Naive thymus-derived CD4-positive, alpha-beta T cell (primary cell): Measurements from ENCODE around the gene PAQR7. TPM values are rescaled to one million over a fixed set of nuclear protein-coding genes. Genes with fewer than 3 reads are reported as not detected.

Source experiments
- ATAC-seq: fragments of 150-1000 bp; cut with Tn5 transposase; 2 replicates; pipeline ENCODE4 v1.10.0; 2021; ENCODE audit warnings: mild to moderate bottlenecking, moderate library complexity
- CTCF ChIA-PET: fragments of 350-600 bp; sonication (Branson Sonifier 250); formaldehyde crosslinking; loops from one replicate; lab custom pipeline; 2021; ENCODE audit warnings: antibody characterized with exemption; lab: Charles Lee
- POLR2A ChIA-PET: fragments of 350-600 bp; sonication (Branson Sonifier 250); formaldehyde crosslinking; loops from one replicate; lab custom pipeline; 2021; ENCODE audit warnings: antibody characterized with exemption, inconsistent platforms; lab: Charles Lee
- DNase-seq, 9 donors: peaks; one replicate each; pipeline versions ENCODE4 v3.0.0 to v3.0.0-alpha.2; 2020 to 2022; ENCODE audit warnings: mixed read lengths in 1 of 9
- H3K27ac ChIP-seq: one replicate; pipeline ENCODE4 v1.7.0; 2013; ENCODE audit warnings: mild to moderate bottlenecking, low read depth, low read length, moderate library complexity
- H3K27me3 ChIP-seq, 2 donors: one replicate each; pipeline ENCODE4 v1.7.0; 2013; ENCODE audit warnings: low read length in 2 of 2, mild to moderate bottlenecking in 2 of 2, moderate library complexity in 2 of 2; ENCODE audit not compliant: control insufficient read depth in 2 of 2, insufficient read depth in 2 of 2
- H3K36me3 ChIP-seq, 3 experiments: 1 replicate in 2 of 3; 2 replicates in 1 of 3; pipeline ENCODE4 v1.7.0; 2013; ENCODE audit warnings: low read length in 3 of 3, mild to moderate bottlenecking in 3 of 3, moderate library complexity in 1 of 3; ENCODE audit not compliant: insufficient read depth in 3 of 3, control insufficient read depth in 2 of 3
- H3K4me1 ChIP-seq, 2 donors: one replicate each; pipeline ENCODE4 v1.7.0; 2013; ENCODE audit warnings: low read length in 2 of 2, mild to moderate bottlenecking in 2 of 2, moderate library complexity in 1 of 2; ENCODE audit not compliant: control insufficient read depth in 2 of 2, insufficient read depth in 2 of 2
- H3K4me3 ChIP-seq: 2 replicates; pipeline ENCODE4 v1.7.0; 2013; ENCODE audit warnings: mild to moderate bottlenecking, low read length
- H3K9me3 ChIP-seq, 3 experiments: 1 replicate in 2 of 3; 2 replicates in 1 of 3; pipeline ENCODE4 v1.7.0; 2013; ENCODE audit warnings: low read length in 3 of 3; ENCODE audit not compliant: control insufficient read depth in 2 of 3
- H3K27ac Mint-ChIP-seq, 9 donors: one replicate each; pipeline ENCODE4 v1.8.0; 2020 to 2022; ENCODE audit warnings: mixed read lengths in 9 of 9, mild to moderate bottlenecking in 8 of 9, moderate library complexity in 5 of 9, inconsistent platforms in 2 of 9
- H3K27me3 Mint-ChIP-seq, 5 donors: one replicate each; pipeline ENCODE4 v1.8.0; 2021 to 2022; ENCODE audit warnings: mixed read lengths in 5 of 5, mild to moderate bottlenecking in 1 of 5
- H3K36me3 Mint-ChIP-seq, 5 donors: one replicate each; pipeline ENCODE4 v1.8.0; 2020 to 2022; ENCODE audit warnings: mixed read lengths in 5 of 5, mild to moderate bottlenecking in 3 of 5, inconsistent platforms in 1 of 5
- H3K4me1 Mint-ChIP-seq, 7 donors: one replicate each; pipeline ENCODE4 v1.8.0; 2020 to 2022; ENCODE audit warnings: mixed read lengths in 7 of 7, mild to moderate bottlenecking in 3 of 7, inconsistent platforms in 1 of 7
- H3K4me3 Mint-ChIP-seq, 10 donors: one replicate each; pipeline ENCODE4 v1.8.0; 2020 to 2022; ENCODE audit warnings: mild to moderate bottlenecking in 10 of 10, mixed read lengths in 10 of 10, moderate library complexity in 6 of 10, inconsistent platforms in 2 of 10
- H3K9me3 Mint-ChIP-seq, 11 donors: one replicate each; pipeline ENCODE4 v1.8.0; 2020 to 2022; ENCODE audit warnings: mixed read lengths in 11 of 11, mild to moderate bottlenecking in 4 of 11, inconsistent platforms in 1 of 11, moderate library complexity in 1 of 11
- intact Hi-C, 2 donors: fragments of 100-400 bp; cut with micrococcal nuclease; formaldehyde crosslinking; loops; one replicate each; pipeline ENCODE4 v1.15.1; 2023
- polyA plus RNA-seq, 2 donors: library from polyadenylated mRNA; unstranded; fragments of 300-500 nt; fragmentation: Illumina TruSeq; gene quantifications; one replicate each; pipeline ENCODE4 v1.2.3, GENCODE V29; 2021
- total RNA-seq, 6 experiments: library from RNA in 5 of 6; stranded (reverse) in 5 of 6; gene quantifications; 1 replicate in 5 of 6; 2 replicates in 1 of 6; pipeline ENCODE4 v1.2.3 and lab custom pipeline; 2021 to 2026

Gene PAQR7
- total and polyA plus RNA-seq, 7 experiments from 2014 or later, result 0.21 to 6.0 (median 4.0) TPM

DNA sequence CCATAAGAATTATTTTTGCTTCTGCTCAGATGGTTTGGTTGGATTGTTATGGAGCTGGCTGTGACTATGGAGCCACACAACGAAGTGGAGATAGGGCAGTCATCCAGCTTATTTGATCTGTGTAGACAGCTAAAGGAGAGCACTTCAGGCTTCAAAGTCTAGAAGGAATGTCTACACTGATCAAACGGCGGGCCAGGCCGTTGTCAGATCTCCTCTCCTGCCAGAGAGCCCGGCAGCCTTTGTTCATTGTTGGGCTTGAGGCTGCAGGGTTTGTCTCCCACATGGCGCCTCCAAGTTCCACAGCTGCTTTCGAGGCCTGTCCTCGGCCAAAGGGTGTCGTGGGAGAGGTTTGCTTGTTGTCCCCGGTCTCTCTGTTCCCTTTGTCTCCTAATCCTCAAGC is 33.5 kb upstream of the PAQR7 start:
- intact Hi-C loops, result loop anchor here (5.0 kb wide), 4 partner anchors 203 to 563 kb away; partner anchors contain the start of genes DHDDS (in 1 of the 2), HMGN2 (in 1 of the 2) and PDIK1L (in 1 of the 2)
- H3K4me3 Mint-ChIP-seq, result no peak overlapping the region
- H3K36me3 Mint-ChIP-seq, result peaks cover 0 to 10% (median 0%) of the 10 kb centered on the region in 5 donors
- H3K4me1 Mint-ChIP-seq, result peaks cover 11 to 22% (median 16%) of the 10 kb centered on the region in 7 donors
- POLR2A ChIA-PET, result interaction anchor here (0.6 to 6.9 kb wide), 3 partner anchors 13 to 89 kb away, joined by 3 to 51 read pairs (median 4); no protein-coding TSS in a partner anchor
- Histone ChIP-seq H3K36me3 (no peaks in the 10 kb centered on the region), H3K4me3 (no peak overlapping the region), H3K9me3 (no peaks in the 10 kb centered on the region), H3K27ac (no peak overlapping the region), H3K27me3 (no peaks in the 10 kb centered on the region), H3K4me1 (peaks cover 7 to 8% of the 10 kb centered on the region in 2 donors)
- ATAC-seq (no peak), DNase-seq (no peak)
- peak overlapping the region in 5 of 9 donors; percentile 0 to 73 (median 39) for H3K27ac Mint-ChIP-seq
- CTCF ChIA-PET, result interaction anchor here (5.2 kb wide), 1 partner anchor 13 kb away, joined by 43 read pairs; no protein-coding TSS in a partner anchor
- no peaks in the 10 kb centered on the region for H3K9me3 Mint-ChIP-seq
- H3K27me3 Mint-ChIP-seq, result peaks cover 0 to 40% (median 0%) of the 10 kb centered on the region in 5 donors

DNA sequence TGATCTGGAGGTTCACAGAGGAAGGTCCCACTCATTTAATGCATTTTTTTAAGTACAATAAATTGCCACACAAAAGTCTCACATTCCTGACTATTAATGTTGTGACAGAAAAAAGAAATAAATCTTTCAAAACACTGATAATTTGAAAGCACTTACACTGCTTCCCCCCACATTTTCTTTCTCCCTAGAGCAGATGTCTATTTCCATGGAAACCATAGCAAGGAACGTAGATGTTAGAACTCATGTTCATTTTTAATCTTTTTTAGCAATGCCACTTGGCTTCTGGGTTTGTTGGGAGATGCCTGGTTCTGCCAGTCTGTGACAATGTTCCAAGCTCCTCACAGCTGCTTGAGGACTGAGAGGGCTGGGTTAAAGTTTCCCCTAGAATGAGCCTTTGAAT is 32.7 kb upstream of the PAQR7 start:
- no peak overlapping the region for H3K4me3 ChIP-seq
- Mint-ChIP-seq H3K27ac (peak overlapping the region in 6 of 9 donors; percentile 0 to 96 (median 92)), H3K36me3 (peaks cover 0 to 10% (median 0%) of the 10 kb centered on the region in 5 donors), H3K27me3 (peaks cover 0 to 40% (median 0%) of the 10 kb centered on the region in 5 donors), H3K9me3 (no peaks in the 10 kb centered on the region), H3K4me1 (peaks cover 11 to 30% (median 20%) of the 10 kb centered on the region in 7 donors), H3K4me3 (peak overlapping the region in 1 of 10 donors; percentile 34)
- no peaks in the 10 kb centered on the region for H3K9me3 ChIP-seq
- DNase-seq (no peak), ATAC-seq (no peak)
- CTCF ChIA-PET, result interaction anchor here (5.2 kb wide), 1 partner anchor 13 kb away, joined by 43 read pairs; no protein-coding TSS in a partner anchor
- intact Hi-C loops, result loop anchor here (5.0 kb wide), 4 partner anchors 204 to 564 kb away; partner anchors contain the start of genes DHDDS (in 1 of the 2), HMGN2 (in 1 of the 2) and PDIK1L (in 1 of the 2)
- H3K4me1 ChIP-seq, result peaks cover 8 to 11% of the 10 kb centered on the region in 2 donors
- no peak overlapping the region for H3K27ac ChIP-seq
- POLR2A ChIA-PET, result interaction anchor here (0.6 to 6.9 kb wide), 4 partner anchors 9 to 463 kb away, joined by 3 to 51 read pairs (median 9); no protein-coding TSS in a partner anchor
- no peaks in the 10 kb centered on the region for H3K27me3 ChIP-seq
- H3K36me3 ChIP-seq, result no peaks in the 10 kb centered on the region

DNA sequence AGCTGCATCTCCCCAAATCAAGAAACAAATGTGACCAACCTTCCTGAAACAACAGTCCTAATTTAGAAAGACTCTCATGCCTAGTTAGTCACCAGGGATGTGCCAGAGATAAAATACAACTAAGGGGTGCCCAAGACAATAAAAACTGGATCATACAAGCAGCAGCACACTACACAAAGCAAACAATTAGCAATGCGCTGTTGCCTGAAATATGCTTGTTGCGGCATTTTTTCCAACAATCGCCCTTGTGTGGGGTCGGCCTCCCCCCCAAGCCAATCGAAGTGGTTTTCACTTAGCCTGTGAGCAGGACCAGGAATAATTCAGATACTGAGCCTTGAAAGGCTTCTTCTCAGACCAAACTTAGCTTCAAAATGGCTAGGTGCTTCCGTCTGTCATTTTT is 32.1 kb upstream of the PAQR7 start:
- CTCF ChIA-PET, result interaction anchor here (0.8 to 5.2 kb wide), 2 partner anchors 12 to 84 kb away, joined by 3 to 43 read pairs; no protein-coding TSS in a partner anchor
- Histone ChIP-seq H3K27me3 (no peaks in the 10 kb centered on the region), H3K4me3 (no peak overlapping the region), H3K27ac (peak overlapping the region; percentile 79), H3K9me3 (no peaks in the 10 kb centered on the region), H3K4me1 (peaks cover 8 to 11% of the 10 kb centered on the region in 2 donors), H3K36me3 (peaks cover 0 to 2% (median 0%) of the 10 kb centered on the region in 3 experiments)
- H3K27ac Mint-ChIP-seq, result peak overlapping the region; percentile 39 to 97 (median 91)
- H3K9me3 Mint-ChIP-seq, result no peaks in the 10 kb centered on the region
- POLR2A ChIA-PET, result interaction anchor here (1.2 to 13.6 kb wide), 5 partner anchors 9 to 91 kb away, joined by 3 to 226 read pairs (median 14); partner anchors contain the start of gene PAFAH2
- peak overlapping the region; percentile 28 to 98 (median 90) for H3K4me3 Mint-ChIP-seq
- peaks cover 0 to 40% (median 0%) of the 10 kb centered on the region in 5 donors for H3K27me3 Mint-ChIP-seq
- ATAC-seq (no peak), DNase-seq (no peak)
- H3K36me3 Mint-ChIP-seq, result peaks cover 0 to 11% (median 0%) of the 10 kb centered on the region in 5 donors
- intact Hi-C loops, result loop anchor here (5.0 kb wide), 4 partner anchors 205 to 565 kb away; partner anchors contain the start of genes DHDDS (in 1 of the 2), HMGN2 (in 1 of the 2) and PDIK1L (in 1 of the 2)
- H3K4me1 Mint-ChIP-seq, result peaks cover 11 to 30% (median 22%) of the 10 kb centered on the region in 7 donors

DNA sequence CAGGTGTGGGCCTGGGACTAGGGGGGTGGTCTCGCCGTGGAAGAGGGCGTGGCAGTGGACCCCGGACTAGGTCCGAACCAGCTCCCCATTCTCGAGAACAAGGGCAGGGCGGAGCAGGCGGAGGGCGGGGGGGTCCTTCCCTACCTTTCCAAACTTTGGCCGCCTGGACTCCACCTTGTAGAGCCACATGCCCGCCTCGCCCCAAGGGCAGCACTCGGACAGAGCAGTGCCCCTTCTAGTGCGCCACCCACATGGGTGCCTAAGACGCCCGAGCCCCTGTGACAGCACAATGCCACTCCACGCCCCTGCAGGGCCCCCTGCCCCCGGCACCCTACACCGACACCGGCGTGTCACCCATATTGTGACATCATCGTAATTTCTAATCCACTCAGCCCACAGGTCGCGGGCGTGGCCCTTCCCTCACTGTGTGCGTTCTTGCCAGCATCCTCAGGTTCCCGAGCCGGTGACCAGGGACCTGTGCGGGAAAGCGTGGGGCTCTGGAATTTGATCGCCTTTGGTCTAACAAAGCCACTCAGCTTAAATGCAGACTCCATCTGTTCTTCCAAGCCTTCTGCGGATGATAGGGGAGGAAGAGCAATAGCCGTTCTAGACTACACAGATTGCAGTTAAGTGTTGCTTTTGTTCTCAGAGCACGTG is 31.3 kb upstream of the PAQR7 start:
- H3K9me3 ChIP-seq, result no peaks in the 10 kb centered on the region
- H3K9me3 Mint-ChIP-seq, result no peaks in the 10 kb centered on the region
- peaks cover 11 to 31% (median 22%) of the 10 kb centered on the region in 7 donors for H3K4me1 Mint-ChIP-seq
- H3K27ac Mint-ChIP-seq, result peak overlapping the region; percentile 65 to 97 (median 91)
- intact Hi-C loops, result loop anchor here (1.0 to 5.0 kb wide), 8 partner anchors 16 to 567 kb away; partner anchors contain the start of genes AUNIP (in 1 of the 2), DHDDS (in 1 of the 2), HMGN2 (in 1 of the 2) and PDIK1L (in 1 of the 2)
- H3K27me3 ChIP-seq, result no peaks in the 10 kb centered on the region
- DNase-seq (peak in 8 of 9 donors; percentile 37 to 68 (median 50)), ATAC-seq (peak; percentile 25)
- peaks cover 8 to 11% of the 10 kb centered on the region in 2 donors for H3K4me1 ChIP-seq
- H3K4me3 Mint-ChIP-seq, result peak overlapping the region; percentile 86 to 98 (median 90)
- peak overlapping the region; percentile 79 for H3K27ac ChIP-seq
- CTCF ChIA-PET, result interaction anchor here (0.9 to 17.1 kb wide), 3 partner anchors 11 to 92 kb away, joined by 3 to 361 read pairs (median 43); partner anchors contain the start of gene PAFAH2
- H3K36me3 Mint-ChIP-seq, result peaks cover 0 to 14% (median 0%) of the 10 kb centered on the region in 5 donors
- H3K4me3 ChIP-seq, result peak overlapping the region; percentile 77
- H3K36me3 ChIP-seq, result peaks cover 0 to 6% (median 0%) of the 10 kb centered on the region in 3 experiments
- POLR2A ChIA-PET, result interaction anchor here (1.2 to 13.6 kb wide), 6 partner anchors 10 to 92 kb away, joined by 3 to 226 read pairs (median 22); partner anchors contain the start of gene PAFAH2
- peaks cover 0 to 34% (median 0%) of the 10 kb centered on the region in 5 donors for H3K27me3 Mint-ChIP-seq

DNA sequence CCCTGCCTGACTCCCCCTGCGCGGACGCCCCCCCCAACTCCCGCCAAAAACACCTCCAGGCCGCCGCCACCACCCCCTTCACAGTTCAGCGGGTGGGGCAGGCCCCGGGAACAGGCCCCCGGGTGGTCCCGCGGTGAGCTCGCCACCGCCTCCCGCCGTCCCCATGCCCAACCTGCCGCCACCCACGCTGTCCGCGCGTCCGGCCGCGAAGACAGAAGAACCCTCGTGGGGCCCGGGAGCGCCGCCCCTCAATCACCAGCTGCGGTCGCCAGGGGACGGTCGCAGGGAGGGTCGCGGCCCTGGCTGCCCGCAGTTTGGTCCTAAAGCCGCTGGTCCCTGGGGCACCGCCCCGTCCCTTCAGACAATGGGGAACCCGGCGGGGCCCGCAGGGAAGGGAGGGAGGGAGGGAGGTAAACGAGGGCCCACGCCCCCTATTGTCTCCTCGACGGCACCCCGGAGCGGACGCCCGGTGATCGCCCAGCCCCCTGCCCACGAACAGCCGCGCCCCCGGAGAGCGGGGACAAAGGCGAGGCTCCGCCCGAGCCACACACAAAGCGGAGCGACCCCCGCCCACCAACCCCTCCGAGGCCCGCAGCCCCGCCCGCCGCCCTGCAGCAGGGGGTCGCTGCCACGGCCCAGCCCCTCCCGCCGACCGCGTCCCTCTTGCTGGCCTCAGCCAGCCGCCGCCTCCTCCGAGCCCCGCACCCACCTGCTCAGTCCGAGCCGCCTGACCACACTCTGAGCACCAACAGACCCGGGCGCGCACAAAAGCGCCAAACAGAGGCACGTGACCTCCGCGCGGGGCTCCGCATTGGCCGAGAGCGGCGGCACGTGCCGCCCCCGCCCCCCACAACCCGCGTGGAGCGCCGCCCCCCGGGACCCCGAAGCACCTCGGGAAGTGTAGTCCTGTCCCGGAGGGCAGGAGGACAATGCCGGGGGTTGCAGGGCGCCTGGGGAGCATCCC is 30.5 kb upstream of the PAQR7 start, which contains the start of gene STMN1:
TSS of gene STMN1 (minus strand) at position 740 of the 964 bp plus-strand sequence. CDS start 1,743 bp downstream, outside the sequence.
- ATAC-seq (peak; percentile 83), DNase-seq (peak; percentile 62 to 86 (median 79))
- CTCF ChIA-PET, result interaction anchor here (0.9 to 17.1 kb wide), 6 partner anchors 10 to 93 kb away, joined by 3 to 361 read pairs (median 6); partner anchors contain the start of gene PAFAH2
- peaks cover 8 to 11% of the 10 kb centered on the region in 2 donors for H3K4me1 ChIP-seq
- Mint-ChIP-seq H3K4me1 (peaks cover 11 to 34% (median 22%) of the 10 kb centered on the region in 7 donors), H3K27me3 (peaks cover 0 to 32% (median 0%) of the 10 kb centered on the region in 5 donors), H3K4me3 (peak within 1 kb of the TSS; percentile 88 to 98 (median 93)), H3K9me3 (no peaks in the 10 kb centered on the region), H3K27ac (peak within 1 kb of the TSS; percentile 86 to 97 (median 94)), H3K36me3 (peaks cover 0 to 20% (median 7%) of the 10 kb centered on the region in 5 donors)
- H3K36me3 ChIP-seq, result peaks cover 0 to 13% (median under 1%) of the 10 kb centered on the region in 3 experiments
- intact Hi-C loops, result loop anchor here (1.0 to 5.0 kb wide), 14 partner anchors 11 to 567 kb away; partner anchors contain the start of genes AUNIP (in 2 of the 2), PAFAH2 (in 2 of the 2), DHDDS (in 1 of the 2) and HMGN2 (in 1 of the 2)
- H3K27me3 ChIP-seq, result no peaks in the 10 kb centered on the region
- H3K27ac ChIP-seq, result peak within 1 kb of the TSS; percentile 79
- POLR2A ChIA-PET, result interaction anchor here (0.9 to 13.6 kb wide), 9 partner anchors 10 to 111 kb away, joined by 3 to 226 read pairs (median 14); partner anchors contain the start of gene PAFAH2
- peak within 1 kb of the TSS; percentile 77 for H3K4me3 ChIP-seq
- no peaks in the 10 kb centered on the region for H3K9me3 ChIP-seq
